Neural cell (in vitro differentiated cells): ENCODE data around the gene MMADHC. TPM values are rescaled to one million over a fixed set of nuclear protein-coding genes. Genes with fewer than 3 reads are reported as not detected.

Experiments
- H2AFZ ChIP-seq: fragments of 200-600, 300-800 bp; sonication (generic), shearing (Covaris generic); 2 replicates; pipeline ENCODE4 v1.6.0; 2014; ENCODE audit warnings: low read depth, mild to moderate bottlenecking, antibody characterized with exemption, low read length, moderate library complexity
- H3F3A ChIP-seq: fragments of 200-600 bp; shearing (Covaris generic); 2 replicates; pipeline ENCODE4 v1.6.1; 2016; ENCODE audit warnings: mild to moderate bottlenecking, moderate library complexity, mixed read lengths, antibody characterized with exemption, low read length; ENCODE audit not compliant: insufficient read depth, poor library complexity, severe bottlenecking
- H3K27ac ChIP-seq: fragments of 200-600, 300-800 bp; sonication (generic), shearing (Covaris generic); 2 replicates; pipeline ENCODE4 v1.5.1; 2014; ENCODE audit warnings: mild to moderate bottlenecking, low read length, moderate library complexity
- H3K27me3 ChIP-seq: fragments of 300-800, 200-600 bp; sonication (generic), shearing (Covaris generic); 2 replicates; pipeline ENCODE4 v1.6.0; 2014; ENCODE audit warnings: mild to moderate bottlenecking, low read depth, low read length, moderate library complexity; ENCODE audit not compliant: insufficient read depth
- H3K36me3 ChIP-seq: fragments of 300-800, 200-600 bp; sonication (generic), shearing (Covaris generic); 2 replicates; pipeline ENCODE4 v1.5.1; 2014; ENCODE audit warnings: mild to moderate bottlenecking, antibody characterized with exemption, low read length, moderate library complexity; ENCODE audit not compliant: insufficient read depth
- H3K4me2 ChIP-seq: fragments of 300-800, 200-600 bp; sonication (generic), shearing (Covaris generic); 2 replicates; pipeline ENCODE4 v1.6.0; 2014; ENCODE audit warnings: mild to moderate bottlenecking, low read length
- H3K4me3 ChIP-seq: fragments of 300-800, 200-600 bp; sonication (generic), shearing (Covaris generic); 2 replicates; pipeline ENCODE4 v1.5.1; 2014; ENCODE audit warnings: mild to moderate bottlenecking, low read length, moderate library complexity
- H3K79me2 ChIP-seq: fragments of 200-600 bp; shearing (Covaris generic); replicated peaks from 2 replicates; pipeline ENCODE4 v1.6.0; 2014; ENCODE audit warnings: mild to moderate bottlenecking, low read length, moderate library complexity; ENCODE audit not compliant: insufficient read depth
- H3K9ac ChIP-seq: fragments of 300-800, 200-600 bp; sonication (generic), shearing (Covaris generic); 2 replicates; pipeline ENCODE4 v1.6.1; 2016; ENCODE audit warnings: mild to moderate bottlenecking, low read length, mixed read lengths
- H3K9me2 ChIP-seq: fragments of 200-600 bp; shearing (Covaris generic); 2 replicates; pipeline ENCODE4 v1.6.1; 2016; ENCODE audit warnings: mild to moderate bottlenecking, low read length, mixed read lengths; ENCODE audit not compliant: insufficient read depth
- H3K9me3 ChIP-seq: fragments of 200-600, 300-800 bp; sonication (generic), shearing (Covaris generic); 2 replicates; pipeline ENCODE4 v1.6.1; 2016; ENCODE audit warnings: mild to moderate bottlenecking, mixed run types, low read length, moderate library complexity, mixed read lengths
- H4K20me1 ChIP-seq: fragments of 200-600 bp; shearing (Covaris generic); 2 replicates; pipeline ENCODE4 v1.6.1; 2016; ENCODE audit warnings: mild to moderate bottlenecking, mixed run types; ENCODE audit not compliant: insufficient read depth
- CTCF ChIP-seq: fragments of 450-650 bp; IDR thresholded peaks from 2 replicates; pipeline ENCODE4 v1.5.1; 2014; ENCODE audit warnings: antibody characterized with exemption, mild to moderate bottlenecking, moderate library complexity; ENCODE audit not compliant: poor library complexity, severe bottlenecking
- EP300 ChIP-seq: fragments of 450-650 bp; conservative IDR thresholded peaks from 2 replicates; pipeline ENCODE4 v1.6.1; 2014; ENCODE audit warnings: antibody characterized with exemption, mild to moderate bottlenecking, moderate library complexity; ENCODE audit not compliant: poor library complexity, severe bottlenecking
- EZH2 ChIP-seq: fragments of 200-600, 300-800 bp; shearing (Covaris generic), sonication (generic); IDR thresholded peaks from 2 replicates; pipeline ENCODE4 v1.6.1; 2014; ENCODE audit warnings: antibody characterized with exemption, low read length, borderline replicate concordance, mild to moderate bottlenecking; ENCODE audit not compliant: insufficient read depth, poor library complexity, severe bottlenecking
- MXI1 ChIP-seq: fragments of 450-650 bp; conservative IDR thresholded peaks from 2 replicates; pipeline ENCODE4 v1.6.1; 2014; ENCODE audit warnings: antibody characterized with exemption, mild to moderate bottlenecking; ENCODE audit not compliant: poor library complexity, severe bottlenecking
- POLR2AphosphoS5 ChIP-seq: IDR thresholded peaks from 2 replicates; pipeline ENCODE4 v1.6.1; 2012
- RAD21 ChIP-seq: fragments of 450-650 bp; conservative IDR thresholded peaks from 2 replicates; pipeline ENCODE4 v1.6.1; 2014; ENCODE audit warnings: antibody characterized with exemption, mild to moderate bottlenecking, moderate library complexity
- REST ChIP-seq: IDR thresholded peaks from 2 replicates; pipeline ENCODE4 v1.6.1; 2012; ENCODE audit warnings: borderline replicate concordance
- SMC3 ChIP-seq: fragments of 450-650 bp; conservative IDR thresholded peaks from 2 replicates; pipeline ENCODE4 v1.6.1; 2014; ENCODE audit warnings: antibody characterized with exemption, mild to moderate bottlenecking, moderate library complexity; ENCODE audit not compliant: poor library complexity
- TAF1 ChIP-seq: IDR thresholded peaks from 2 replicates; pipeline ENCODE4 v1.6.1; 2012; ENCODE audit warnings: low read depth
- polyA plus RNA-seq: library from polyadenylated mRNA; depleted of rRNA; stranded (reverse); fragments of >200 nt; gene quantifications from 2 replicates; pipeline ENCODE4 v1.2.3, GENCODE V29; 2014

MMADHC gene
- polyA plus RNA-seq, 1 donor from 2014 or later = 250 TPM

- TF ChIP-seq TAF1 = no peak
- TF ChIP-seq RAD21 = no peak
- TF ChIP-seq REST = no peak
- TF ChIP-seq CTCF = no peak
- no peak for TF ChIP-seq POLR2AphosphoS5
- no peak for TF ChIP-seq EP300
- TF ChIP-seq SMC3 = no peak
- TF ChIP-seq EZH2 = no peak
- TF ChIP-seq MXI1 = no peak
- Histone ChIP-seq H3K27ac (no peak overlapping the region), H3F3A (no peaks in the 10 kb centered on the region), H4K20me1 (no peaks in the 10 kb centered on the region), H3K9ac (no peak overlapping the region), H3K79me2 (no peaks in the 10 kb centered on the region), H3K9me2 (no peaks in the 10 kb centered on the region), H2AFZ (no peak overlapping the region), H3K4me3 (no peak overlapping the region), H3K36me3 (peaks cover 8% of the 10 kb centered on the region), H3K9me3 (no peaks in the 10 kb centered on the region), H3K27me3 (no peaks in the 10 kb centered on the region), H3K4me2 (no peak overlapping the region)
These were observed 23.5 kb downstream of the MMADHC start for GRCh38 chr2:149564097-149564496.

- Histone ChIP-seq H3K36me3 (no peaks in the 10 kb centered on the region), H3K9ac (no peak overlapping the region), H3K4me2 (no peak overlapping the region), H3K4me3 (no peak overlapping the region), H3F3A (no peaks in the 10 kb centered on the region), H3K79me2 (no peaks in the 10 kb centered on the region), H3K9me2 (no peaks in the 10 kb centered on the region), H3K27me3 (no peaks in the 10 kb centered on the region), H3K9me3 (no peaks in the 10 kb centered on the region), H4K20me1 (no peaks in the 10 kb centered on the region), H3K27ac (no peak overlapping the region), H2AFZ (no peak overlapping the region)
- TF ChIP-seq SMC3 (no peak), REST (no peak), TAF1 (no peak), CTCF (no peak), RAD21 (no peak), EZH2 (no peak), EP300 (no peak), MXI1 (no peak), POLR2AphosphoS5 (no peak)
These were observed 25.3 kb downstream of the MMADHC start for GRCh38 chr2:149562324-149562723.
